Measurements from ENCODE around the gene CDCA7L.

DNA sequence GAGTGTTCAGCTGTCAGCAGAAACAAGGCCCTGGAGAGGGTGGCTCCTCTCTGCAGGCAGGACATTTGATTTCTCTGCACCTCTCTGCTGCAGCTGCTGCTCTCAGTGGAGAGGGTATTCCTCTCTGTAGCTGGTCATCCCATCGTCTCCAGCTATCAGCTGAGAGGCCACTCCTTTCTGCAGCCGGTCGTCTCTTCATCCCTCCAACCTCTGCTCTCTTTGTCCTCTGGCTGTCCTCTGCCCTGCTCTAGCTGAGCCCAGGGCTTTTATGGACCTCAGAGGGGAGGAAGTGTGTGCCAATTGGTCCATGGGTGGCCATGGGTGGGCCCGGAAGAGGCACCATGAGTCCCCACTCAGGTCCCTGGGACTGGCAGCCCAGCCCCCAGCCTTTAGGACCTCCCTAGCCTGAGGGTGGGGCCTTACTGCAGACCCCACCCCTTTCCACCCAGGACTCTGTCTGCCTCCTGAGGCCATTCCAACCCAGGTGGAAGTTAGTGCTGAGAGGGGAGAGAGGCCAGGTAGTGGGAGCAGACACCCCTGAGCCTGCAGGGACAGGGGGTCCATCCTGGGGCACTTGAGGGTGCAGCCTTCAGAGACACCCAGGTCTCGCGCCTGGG is 26.2 kb upstream of the CDCA7L start:
- TF ChIP-seq POLR2A (IDR thresholded peaks at IDR 0.05; ENCODE audit: low read depth, low read length), result no peak
- TF ChIP-seq SPI1 (IDR thresholded peaks at IDR 0.05; ENCODE audit: low read depth, low read length), result no peak
- no peak for TF ChIP-seq POLR2AphosphoS5 (IDR thresholded peaks at IDR 0.05; ENCODE audit: low read depth, low read length)
